Bronchial epithelial cell (primary cell): ENCODE results near the gene CRB1. TPM values are rescaled to one million over a fixed set of nuclear protein-coding genes. Genes with fewer than 3 reads are reported as not detected.

Source experiments
- DNase-seq: peaks from one replicate; pipeline ENCODE4 v3.0.0-alpha.2; 2010; ENCODE audit warnings: low read depth
- FAIRE-seq: peaks from 2 replicates; lab custom pipeline; 2011; peaks lifted over from hg19 to GRCh38; lab: Jason Lieb, UNC
- H3K27me3 ChIP-seq: 2 replicates; pipeline ENCODE4 v1.5.1; 2011; ENCODE audit warnings: low read length; ENCODE audit not compliant: control insufficient read depth, insufficient read depth
- H3K36me3 ChIP-seq: 2 replicates; pipeline ENCODE4 v1.5.1; 2011; ENCODE audit warnings: low read length; ENCODE audit not compliant: control insufficient read depth, insufficient read depth
- H3K4me3 ChIP-seq: 2 replicates; pipeline ENCODE4 v1.5.1; 2011; ENCODE audit warnings: mild to moderate bottlenecking, low read depth, low read length, control low read depth
- total RNA-seq: library from RNA; depleted of rRNA; stranded (reverse); fragments of >200 nt; gene quantifications from 2 replicates; pipeline ENCODE4 v1.2.1, GENCODE V29; 2014
- TF ChIP-seq, protein P1 (sequence below): IDR thresholded peaks from 2 replicates; pipeline ENCODE4 v1.5.1; 2011; ENCODE audit warnings: mild to moderate bottlenecking, moderate library complexity, low read length, control low read depth, inconsistent platforms; ENCODE audit not compliant: insufficient read depth, severe bottlenecking

CRB1 gene
- total RNA-seq, 1 donor from 2014 or later, result under 0.01 TPM

DNA sequence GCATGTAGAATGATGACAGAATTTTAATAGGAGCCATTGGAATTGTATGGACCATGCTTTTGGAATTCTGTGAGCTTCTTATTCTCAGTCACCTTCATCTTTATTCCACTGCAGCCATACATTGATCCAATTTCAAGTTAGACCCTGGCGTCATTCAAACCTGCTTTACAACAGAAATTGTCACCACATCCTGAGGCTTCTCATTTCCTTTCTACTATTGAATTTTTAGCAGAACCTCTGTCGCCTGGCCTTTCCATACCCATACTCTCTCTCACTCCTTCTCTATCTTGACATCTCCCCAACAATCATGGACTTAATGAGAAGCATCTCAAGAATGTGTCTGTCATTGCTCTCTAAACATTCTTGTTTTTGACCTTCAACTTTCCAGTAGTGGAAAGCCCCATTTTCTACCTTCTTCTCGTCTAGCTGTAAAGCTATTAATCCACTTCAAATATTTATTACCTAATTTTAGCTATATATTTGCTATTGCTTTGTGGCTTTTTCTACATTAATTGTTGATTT, 74.1 kb downstream of the CRB1 start:
- DNase-seq (no peak), FAIRE-seq (no peak)
- Histone ChIP-seq H3K4me3 (no peak overlapping the region), H3K27me3 (no peaks in the 10 kb centered on the region), H3K36me3 (no peaks in the 10 kb centered on the region)
- TF ChIP-seq, protein P1, sequence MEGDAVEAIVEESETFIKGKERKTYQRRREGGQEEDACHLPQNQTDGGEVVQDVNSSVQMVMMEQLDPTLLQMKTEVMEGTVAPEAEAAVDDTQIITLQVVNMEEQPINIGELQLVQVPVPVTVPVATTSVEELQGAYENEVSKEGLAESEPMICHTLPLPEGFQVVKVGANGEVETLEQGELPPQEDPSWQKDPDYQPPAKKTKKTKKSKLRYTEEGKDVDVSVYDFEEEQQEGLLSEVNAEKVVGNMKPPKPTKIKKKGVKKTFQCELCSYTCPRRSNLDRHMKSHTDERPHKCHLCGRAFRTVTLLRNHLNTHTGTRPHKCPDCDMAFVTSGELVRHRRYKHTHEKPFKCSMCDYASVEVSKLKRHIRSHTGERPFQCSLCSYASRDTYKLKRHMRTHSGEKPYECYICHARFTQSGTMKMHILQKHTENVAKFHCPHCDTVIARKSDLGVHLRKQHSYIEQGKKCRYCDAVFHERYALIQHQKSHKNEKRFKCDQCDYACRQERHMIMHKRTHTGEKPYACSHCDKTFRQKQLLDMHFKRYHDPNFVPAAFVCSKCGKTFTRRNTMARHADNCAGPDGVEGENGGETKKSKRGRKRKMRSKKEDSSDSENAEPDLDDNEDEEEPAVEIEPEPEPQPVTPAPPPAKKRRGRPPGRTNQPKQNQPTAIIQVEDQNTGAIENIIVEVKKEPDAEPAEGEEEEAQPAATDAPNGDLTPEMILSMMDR, result no peak

DNA sequence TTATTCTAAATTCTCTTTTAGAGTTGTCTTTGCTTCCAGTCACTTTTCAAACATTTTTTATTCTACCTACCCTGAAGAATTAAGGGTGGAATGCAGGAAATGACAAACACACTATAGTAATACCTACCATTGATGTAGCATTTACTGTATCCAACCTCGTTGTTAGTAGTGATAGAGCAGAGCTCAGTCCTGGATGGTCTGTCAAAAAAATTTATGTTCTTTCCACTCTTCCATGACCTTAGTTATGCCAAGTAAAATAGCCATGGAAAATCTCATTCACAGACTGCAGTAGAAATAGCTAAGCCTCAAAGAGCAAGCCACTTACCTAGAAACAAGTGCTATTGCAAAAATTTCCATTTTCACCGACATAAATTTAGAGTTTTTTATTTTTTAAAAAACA, 74.6 kb downstream of the CRB1 start:
- DNase-seq (no peak), FAIRE-seq (no peak)
- no peaks in the 10 kb centered on the region for H3K36me3 ChIP-seq
- H3K4me3 ChIP-seq, result no peak overlapping the region
- TF ChIP-seq, protein P1, result no peak
- H3K27me3 ChIP-seq, result no peaks in the 10 kb centered on the region

DNA sequence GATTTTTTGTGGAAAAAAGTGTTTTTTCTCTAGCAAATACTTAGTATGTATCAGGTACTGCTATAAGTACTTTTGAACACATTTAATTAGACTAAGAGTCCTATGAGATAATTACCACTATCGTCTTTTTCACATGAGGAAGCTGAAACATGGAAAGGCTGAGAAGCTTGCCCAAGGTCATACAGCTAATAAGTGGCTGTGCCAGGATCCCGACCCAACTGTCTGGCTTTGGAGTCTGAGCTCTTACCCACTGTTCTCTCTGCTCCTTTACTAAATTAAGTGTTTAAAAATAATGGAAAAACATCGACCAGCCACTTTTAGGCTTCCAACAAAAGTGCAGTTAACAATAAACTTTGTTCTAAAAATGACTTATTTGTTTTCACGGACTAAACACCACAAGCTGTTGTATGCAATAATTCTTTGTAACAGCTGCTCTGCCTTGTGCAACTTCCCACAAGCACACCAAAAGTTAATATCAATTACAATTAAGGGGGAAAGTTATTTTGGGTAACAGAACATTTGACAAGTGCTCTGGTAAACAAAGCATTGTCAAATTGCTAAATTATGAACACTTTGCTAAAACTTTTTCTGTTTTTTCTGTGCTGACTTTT, 75.7 kb downstream of the CRB1 start:
- FAIRE-seq, result no peak
- no peaks in the 10 kb centered on the region for H3K36me3 ChIP-seq
- H3K4me3 ChIP-seq, result no peak overlapping the region
- TF ChIP-seq, protein P1, result no peak
- no peak for DNase-seq
- H3K27me3 ChIP-seq, result no peaks in the 10 kb centered on the region

DNA sequence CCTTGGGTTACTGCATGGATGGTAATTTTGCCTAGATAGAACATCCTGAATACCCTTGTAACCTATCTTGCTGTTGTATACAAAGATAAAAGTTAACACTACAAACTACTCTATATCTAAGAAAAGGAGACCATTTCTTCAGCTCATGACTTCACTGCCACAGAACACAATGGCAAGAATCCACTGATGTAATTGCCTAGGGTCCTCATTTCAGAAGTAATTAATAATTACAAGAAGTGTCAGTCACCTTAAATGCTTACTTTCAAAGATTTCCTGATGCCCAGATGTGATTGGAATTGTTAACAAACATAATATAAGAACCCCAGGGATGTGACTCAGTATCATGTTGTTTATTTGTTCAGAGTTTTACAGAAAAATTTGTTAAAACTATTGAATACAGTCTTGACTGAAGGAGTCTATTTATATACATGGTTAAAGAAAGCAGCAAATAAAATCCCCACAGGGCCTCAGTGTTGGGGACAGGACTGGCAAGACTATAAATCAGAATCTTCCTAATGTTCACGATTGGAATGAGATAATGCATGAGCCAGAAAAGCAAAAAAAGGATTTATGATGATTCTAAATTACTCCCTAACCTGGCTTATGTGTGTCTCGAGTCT, 83.9 kb downstream of the CRB1 start:
- Histone ChIP-seq H3K36me3 (no peaks in the 10 kb centered on the region), H3K4me3 (no peak overlapping the region), H3K27me3 (no peaks in the 10 kb centered on the region)
- TF ChIP-seq, protein P1, result no peak
- DNase-seq (no peak), FAIRE-seq (no peak)

- H3K36me3 ChIP-seq, result no peaks in the 10 kb centered on the region
- no peaks in the 10 kb centered on the region for H3K27me3 ChIP-seq
- FAIRE-seq (no peak), DNase-seq (no peak)
- TF ChIP-seq, protein P1, result no peak
- H3K4me3 ChIP-seq, result no peak overlapping the region
Observed at GRCh38 chr1:197355248-197355995, 87.4 kb downstream of the CRB1 start.
